Astrocyte of the spinal cord (primary cell): ENCODE results near the gene NODAL.
A peak's percentile ranks its signal among the peaks of the same experiment; 100 is the strongest.

Experiments
- DNase-seq: peaks from one replicate; pipeline ENCODE4 v3.0.0; 2011; ENCODE audit warnings: low read depth, low spot score
- H3K4me3 ChIP-seq: 2 replicates; pipeline ENCODE4 v1.5.1; 2011; ENCODE audit warnings: low read depth, mild to moderate bottlenecking, low read length, moderate library complexity
- CTCF ChIP-seq: IDR thresholded peaks from 2 replicates; pipeline ENCODE4 v1.5.1; 2012; ENCODE audit warnings: low read depth, mild to moderate bottlenecking, low read length, inconsistent platforms
- in situ Hi-C: cut with HindIII; loops from 2 replicates; pipeline ENCODE4 v1.10.0; 2017; ENCODE audit warnings: low sequenced_read_pairs

NODAL gene

GRCh38 chr10:70481105-70481504, 39.6 kb upstream of the NODAL start:
- no peak overlapping the region for H3K4me3 ChIP-seq
- DNase-seq: no peak
- no peak for TF ChIP-seq CTCF
- in situ Hi-C loops: no loop called here

GRCh38 chr10:70480239-70480861, 38.9 kb upstream of the NODAL start:
- no peak for TF ChIP-seq CTCF
- in situ Hi-C loops: no loop called here
- DNase-seq: no peak
- H3K4me3 ChIP-seq: no peak overlapping the region

GRCh38 chr10:70479626-70480238, 38.3 kb upstream of the NODAL start:
- no peak for DNase-seq
- in situ Hi-C loops: no loop called here
- no peak overlapping the region for H3K4me3 ChIP-seq
- no peak for TF ChIP-seq CTCF

GRCh38 chr10:70479165-70479581, 37.7 kb upstream of the NODAL start:
- H3K4me3 ChIP-seq: peak overlapping the region; percentile 49
- in situ Hi-C loops: no loop called here
- TF ChIP-seq CTCF: no peak
- no peak for DNase-seq

GRCh38 chr10:70478191-70479164, 37.0 kb upstream of the NODAL start, which contains the start of gene PALD1:
TSS of gene PALD1 (plus strand) at chr10:70478767. CDS start at chr10:70525952, 47,185 bp downstream.
- in situ Hi-C loops: no loop called here
- H3K4me3 ChIP-seq: peak within 1 kb of the TSS; percentile 49
- DNase-seq: peak; percentile 44
- TF ChIP-seq CTCF: peak; percentile 12

- no peak for TF ChIP-seq CTCF
- no peak for DNase-seq
- in situ Hi-C loops: no loop called here
- H3K4me3 ChIP-seq: peak overlapping the region; percentile 49
Measured at GRCh38 chr10:70477661-70478162, 36.2 kb upstream of the NODAL start.
